ACC112 (cell line): ENCODE data around the gene TTC29.

ENCODE experiments used
- H2AFZ ChIP-seq: fragments of 200-600 bp; sonication (generic); one replicate; pipeline ENCODE4 v1.6.0; 2017; ENCODE audit warnings: antibody characterized with exemption, low read length; ENCODE audit not compliant: unreplicated experiment
- H3K27ac ChIP-seq: fragments of 200-600 bp; sonication (generic); 2 replicates; pipeline ENCODE4 v1.5.1; 2014; ENCODE audit warnings: low read depth, mild to moderate bottlenecking, antibody characterized with exemption, low read length, moderate library complexity
- H3K27me3 ChIP-seq: fragments of 200-600 bp; sonication (generic); 2 replicates; pipeline ENCODE4 v1.6.1; 2014; ENCODE audit warnings: mild to moderate bottlenecking, antibody characterized with exemption, low read length, moderate library complexity, mixed read lengths; ENCODE audit not compliant: insufficient read depth
- H3K36me3 ChIP-seq: fragments of 200-600 bp; sonication (generic); 2 replicates; pipeline ENCODE4 v1.6.1; 2016; ENCODE audit warnings: mild to moderate bottlenecking, antibody characterized with exemption, low read length, moderate library complexity, mixed read lengths; ENCODE audit not compliant: insufficient read depth
- H3K4me1 ChIP-seq: fragments of 200-600 bp; sonication (generic); one replicate; pipeline ENCODE4 v1.6.1; 2016; ENCODE audit warnings: low read length, mixed read lengths; ENCODE audit not compliant: insufficient read depth, unreplicated experiment, control insufficient read depth
- H3K4me3 ChIP-seq: fragments of 200-600 bp; sonication (generic); 2 replicates; pipeline ENCODE4 v1.5.1; 2014; ENCODE audit warnings: mild to moderate bottlenecking, low read depth, low read length
- H3K79me2 ChIP-seq: fragments of 200-600 bp; sonication (generic); one replicate; pipeline ENCODE4 v1.6.0; 2016; ENCODE audit warnings: low read length; ENCODE audit not compliant: control insufficient read depth, unreplicated experiment, insufficient read depth

The TTC29 gene, protein sequence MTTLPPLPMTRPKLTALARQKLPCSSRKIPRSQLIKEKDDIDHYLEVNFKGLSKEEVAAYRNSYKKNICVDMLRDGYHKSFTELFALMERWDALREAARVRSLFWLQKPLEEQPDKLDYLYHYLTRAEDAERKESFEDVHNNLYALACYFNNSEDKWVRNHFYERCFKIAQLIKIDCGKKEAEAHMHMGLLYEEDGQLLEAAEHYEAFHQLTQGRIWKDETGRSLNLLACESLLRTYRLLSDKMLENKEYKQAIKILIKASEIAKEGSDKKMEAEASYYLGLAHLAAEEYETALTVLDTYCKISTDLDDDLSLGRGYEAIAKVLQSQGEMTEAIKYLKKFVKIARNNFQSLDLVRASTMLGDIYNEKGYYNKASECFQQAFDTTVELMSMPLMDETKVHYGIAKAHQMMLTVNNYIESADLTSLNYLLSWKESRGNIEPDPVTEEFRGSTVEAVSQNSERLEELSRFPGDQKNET

DNA sequence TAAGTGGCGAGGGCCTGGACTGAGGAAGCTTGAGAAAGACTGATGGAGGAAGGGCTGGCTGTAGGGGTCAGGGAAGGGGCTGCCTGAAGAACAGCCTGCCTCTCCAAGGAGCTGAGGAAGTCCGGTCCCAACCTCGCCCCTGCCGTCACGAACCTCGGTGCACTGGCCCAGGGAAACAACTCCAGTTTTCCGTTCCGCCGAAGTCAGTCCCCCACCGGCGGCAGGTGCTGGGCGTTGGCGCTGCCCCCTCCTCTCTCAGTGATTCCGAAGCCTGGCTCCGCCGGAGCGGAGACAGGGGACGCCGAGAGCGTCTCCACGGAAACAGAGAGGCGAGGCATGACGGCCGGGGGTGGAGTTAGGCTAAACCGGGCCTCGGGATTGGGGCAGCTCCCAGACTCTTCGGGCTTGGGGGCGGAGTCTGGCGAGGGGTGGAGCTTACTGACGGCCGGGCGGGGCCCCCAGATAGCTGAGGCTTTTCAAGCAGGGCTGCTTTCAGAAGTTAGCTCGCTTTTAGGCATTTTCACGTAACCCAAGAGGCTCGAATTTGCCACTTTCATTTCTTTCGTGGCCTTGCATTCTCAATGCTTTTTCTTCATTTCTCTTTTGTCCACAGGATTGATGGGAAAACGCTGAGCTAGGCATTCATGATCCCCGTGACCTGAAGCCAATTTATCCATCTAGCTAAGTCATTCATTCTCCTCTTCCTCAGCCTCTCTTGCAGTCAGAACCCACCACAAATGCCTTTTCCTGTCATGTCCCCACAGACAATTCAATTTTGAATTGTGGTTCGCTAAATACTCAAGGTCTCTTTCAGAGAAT, at the start of gene TTC29:
Gene TTC29 (minus strand): TSS at position 309 of the 819 bp plus-strand sequence. CDS start 5,969 bp downstream, outside the sequence.
- no peaks in the 10 kb centered on the region for H3K79me2 ChIP-seq

DNA sequence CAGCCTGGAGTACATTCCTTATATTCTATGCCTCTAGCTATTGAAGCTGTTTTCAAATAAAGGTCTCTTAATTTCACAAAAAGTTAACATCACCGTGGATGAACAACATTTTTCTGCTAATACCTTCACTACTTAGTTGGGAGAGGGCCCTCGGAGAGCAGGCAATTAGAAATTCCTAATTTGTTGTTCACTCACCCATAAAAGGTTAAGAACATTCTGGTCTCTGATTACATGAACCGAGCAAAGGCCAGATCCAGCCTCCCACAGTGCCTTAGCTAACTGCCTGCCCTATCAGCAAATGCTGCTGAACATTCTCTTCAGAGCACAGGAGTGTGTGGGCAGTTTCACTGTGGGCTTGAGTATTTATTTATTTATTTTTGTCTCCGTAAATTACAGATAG, 36.0 kb upstream of the TTC29 start:
- Histone ChIP-seq H3K79me2 (no peaks in the 10 kb centered on the region), H3K4me3 (no peak overlapping the region), H3K27ac (no peak overlapping the region), H3K36me3 (no peaks in the 10 kb centered on the region), H3K27me3 (no peaks in the 10 kb centered on the region; the same call in 1 of the 2 replicates), H3K4me1 (no peaks in the 10 kb centered on the region), H2AFZ (no peak overlapping the region)

More for the DNA sequence above, at the start of gene TTC29:
- peak within 1 kb of the TSS; percentile 71 for H3K4me3 ChIP-seq
- H3K36me3 ChIP-seq: no peaks in the 10 kb centered on the region
- peaks cover 42% of the 10 kb centered on the region for H3K27me3 ChIP-seq
- no peak within 1 kb of the TSS for H3K27ac ChIP-seq
- H3K4me1 ChIP-seq: no peaks in the 10 kb centered on the region
- H2AFZ ChIP-seq: peak within 1 kb of the TSS; percentile 83

DNA sequence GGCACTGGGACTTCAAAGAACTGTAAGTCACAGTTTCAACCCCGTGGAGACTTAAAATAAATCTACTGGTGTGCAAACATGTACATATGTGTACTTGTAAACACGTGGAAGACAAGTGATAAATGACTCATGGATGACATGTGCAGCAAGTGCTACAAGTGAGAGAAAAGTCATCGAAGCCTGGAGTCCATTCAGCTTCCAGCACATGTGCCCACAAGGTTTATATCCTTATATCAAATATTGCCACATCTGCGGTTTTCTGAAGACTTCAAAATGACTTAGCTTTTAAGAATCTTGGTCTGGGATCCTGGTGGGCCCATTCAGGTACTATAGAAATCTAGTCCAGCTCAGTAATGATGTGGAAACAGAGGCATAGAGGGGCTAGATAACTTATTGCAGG, 33.0 kb upstream of the TTC29 start:
- Histone ChIP-seq H3K4me1 (no peaks in the 10 kb centered on the region), H2AFZ (no peak overlapping the region), H3K79me2 (no peaks in the 10 kb centered on the region), H3K4me3 (no peak overlapping the region), H3K27ac (no peak overlapping the region), H3K27me3 (no peaks in the 10 kb centered on the region), H3K36me3 (no peaks in the 10 kb centered on the region)

DNA sequence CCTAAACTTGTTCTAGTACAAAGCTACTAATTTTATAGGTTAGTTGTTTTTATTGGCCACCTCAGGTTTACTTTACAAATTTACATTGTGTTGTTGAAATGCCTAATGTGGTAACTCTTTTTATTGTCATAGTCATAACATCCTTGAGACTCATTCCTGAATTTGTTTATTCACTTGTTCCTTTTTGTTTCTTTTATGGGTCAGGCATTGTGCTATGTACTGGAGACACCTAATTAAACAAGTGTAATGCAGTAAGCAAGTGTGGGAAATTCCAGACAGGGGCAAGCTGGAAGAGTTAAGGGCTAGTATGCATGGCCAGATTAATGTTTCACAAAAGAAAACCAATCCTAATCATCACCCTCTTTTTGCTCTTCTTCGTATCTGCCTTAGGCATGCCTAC, 30.5 kb upstream of the TTC29 start:
- Histone ChIP-seq H2AFZ (no peak overlapping the region), H3K36me3 (no peaks in the 10 kb centered on the region), H3K27ac (no peak overlapping the region), H3K79me2 (no peaks in the 10 kb centered on the region), H3K27me3 (no peaks in the 10 kb centered on the region), H3K4me1 (no peaks in the 10 kb centered on the region), H3K4me3 (no peak overlapping the region)

DNA sequence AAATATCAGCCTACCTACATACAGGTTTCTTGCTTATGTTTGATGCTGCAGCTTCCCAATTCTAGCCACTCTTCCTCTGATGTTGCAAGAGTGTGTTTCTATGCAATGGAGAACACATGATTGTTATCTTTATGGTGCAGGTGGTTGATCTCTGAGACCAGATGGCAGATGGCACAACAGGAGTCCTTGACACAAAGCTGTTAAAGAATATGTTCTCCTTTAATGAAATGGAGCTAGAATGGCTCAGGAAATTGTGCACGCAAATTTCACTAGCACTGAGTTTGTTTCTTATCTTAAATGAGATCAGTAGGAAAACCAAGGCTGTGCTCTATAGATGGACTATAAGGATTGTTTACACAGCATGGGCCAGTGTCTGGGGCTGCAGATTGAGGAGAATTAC, 29.9 kb upstream of the TTC29 start:
- H2AFZ ChIP-seq: no peak overlapping the region
- no peak overlapping the region for H3K27ac ChIP-seq
- no peaks in the 10 kb centered on the region for H3K79me2 ChIP-seq
- no peaks in the 10 kb centered on the region for H3K4me1 ChIP-seq
- H3K36me3 ChIP-seq: no peaks in the 10 kb centered on the region
- H3K27me3 ChIP-seq: no peaks in the 10 kb centered on the region; the same call in 1 of the 2 replicates
- no peak overlapping the region for H3K4me3 ChIP-seq

DNA sequence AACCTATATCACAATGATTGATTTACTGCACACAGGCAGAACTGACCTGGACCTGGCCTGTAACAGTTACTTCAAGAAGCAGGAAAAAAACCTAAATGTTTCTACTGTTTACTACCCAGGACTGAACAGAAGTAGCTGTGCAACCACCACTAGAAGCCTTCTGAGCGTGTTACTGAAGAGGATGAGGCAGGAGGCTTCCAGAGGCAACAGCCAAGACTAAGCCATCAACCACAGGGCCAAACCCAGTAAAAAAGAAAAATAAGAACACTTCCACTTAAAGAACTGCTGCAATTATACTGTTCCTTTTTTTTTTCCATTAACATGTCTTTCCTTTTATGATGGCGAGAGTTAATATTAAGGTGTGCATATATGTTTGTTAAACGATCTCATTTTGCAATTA, 29.4 kb upstream of the TTC29 start:
- Histone ChIP-seq H3K27ac (no peak overlapping the region), H3K4me3 (no peak overlapping the region), H3K27me3 (no peaks in the 10 kb centered on the region; the same call in 1 of the 2 replicates), H2AFZ (no peak overlapping the region), H3K36me3 (no peaks in the 10 kb centered on the region), H3K79me2 (no peaks in the 10 kb centered on the region), H3K4me1 (no peaks in the 10 kb centered on the region)

DNA sequence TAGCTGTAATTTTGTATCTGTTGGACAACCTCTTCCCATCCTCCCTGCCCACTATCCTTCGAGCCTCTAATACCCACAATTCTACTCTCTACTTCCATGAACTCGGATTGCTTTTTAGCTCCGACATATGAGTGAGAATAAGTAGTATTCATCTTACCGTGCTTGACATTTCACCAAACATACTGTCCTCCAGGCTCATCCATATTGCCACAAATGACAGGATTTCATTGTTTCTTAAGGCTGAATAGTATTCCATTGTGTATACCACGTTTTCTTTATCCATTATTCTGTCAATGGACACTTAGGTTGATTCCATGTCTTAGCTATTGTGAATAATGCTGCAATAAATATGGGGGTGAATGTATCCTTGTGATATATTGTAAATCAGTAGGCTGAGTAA, 26.4 kb upstream of the TTC29 start:
- Histone ChIP-seq H3K27me3 (no peaks in the 10 kb centered on the region; the same call in 1 of the 2 replicates), H3K4me1 (no peaks in the 10 kb centered on the region), H3K27ac (no peak overlapping the region), H3K4me3 (no peak overlapping the region), H3K36me3 (no peaks in the 10 kb centered on the region), H2AFZ (no peak overlapping the region), H3K79me2 (no peaks in the 10 kb centered on the region)

DNA sequence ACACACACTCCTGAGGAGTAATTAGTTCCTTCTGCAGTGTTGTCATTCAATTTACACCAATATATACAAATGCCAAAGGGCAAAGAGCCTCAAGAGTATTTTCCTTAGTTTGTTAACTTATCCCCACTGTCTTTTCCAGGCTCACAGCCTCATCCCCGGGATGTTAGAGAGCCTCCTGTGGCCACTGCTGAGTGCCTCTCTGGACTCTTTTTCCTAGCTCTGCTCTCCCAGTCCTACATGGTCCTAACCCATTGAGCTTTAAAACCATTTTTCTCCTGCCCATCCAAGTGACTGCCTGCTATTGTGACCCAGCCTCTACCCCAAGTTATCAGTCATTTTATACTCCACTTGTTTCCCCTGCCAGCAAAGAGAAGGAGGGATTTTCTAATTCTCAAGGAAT, 23.5 kb upstream of the TTC29 start:
- H3K4me3 ChIP-seq: no peak overlapping the region
- no peaks in the 10 kb centered on the region; the same call in 1 of the 2 replicates for H3K27me3 ChIP-seq
- H3K79me2 ChIP-seq: no peaks in the 10 kb centered on the region
- no peak overlapping the region for H2AFZ ChIP-seq
- no peaks in the 10 kb centered on the region for H3K4me1 ChIP-seq
- no peak overlapping the region for H3K27ac ChIP-seq
- H3K36me3 ChIP-seq: no peaks in the 10 kb centered on the region

DNA sequence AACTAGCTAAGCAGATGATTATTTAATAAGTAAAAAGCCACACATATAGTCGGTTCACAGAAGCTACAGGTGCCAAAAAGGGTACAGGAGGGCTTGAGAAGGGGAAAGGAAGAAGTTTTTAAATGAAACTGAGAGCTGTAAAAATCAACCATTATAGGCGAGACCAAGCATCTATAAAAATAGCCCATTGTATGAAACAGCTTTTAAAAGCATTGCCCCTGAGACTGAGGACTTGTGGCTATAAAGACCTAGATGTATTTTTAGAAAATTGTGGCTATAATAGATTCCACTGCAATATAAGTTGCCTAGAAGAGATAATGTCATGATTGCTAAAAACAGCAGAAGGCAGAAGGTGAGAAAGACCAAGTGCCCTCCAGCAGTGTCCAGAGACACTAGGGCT, 15.0 kb upstream of the TTC29 start:
- Histone ChIP-seq H3K4me3 (no peak overlapping the region), H3K79me2 (no peaks in the 10 kb centered on the region), H3K27me3 (no peaks in the 10 kb centered on the region), H2AFZ (no peak overlapping the region), H3K36me3 (no peaks in the 10 kb centered on the region), H3K27ac (no peak overlapping the region), H3K4me1 (peaks cover 26% of the 10 kb centered on the region)

DNA sequence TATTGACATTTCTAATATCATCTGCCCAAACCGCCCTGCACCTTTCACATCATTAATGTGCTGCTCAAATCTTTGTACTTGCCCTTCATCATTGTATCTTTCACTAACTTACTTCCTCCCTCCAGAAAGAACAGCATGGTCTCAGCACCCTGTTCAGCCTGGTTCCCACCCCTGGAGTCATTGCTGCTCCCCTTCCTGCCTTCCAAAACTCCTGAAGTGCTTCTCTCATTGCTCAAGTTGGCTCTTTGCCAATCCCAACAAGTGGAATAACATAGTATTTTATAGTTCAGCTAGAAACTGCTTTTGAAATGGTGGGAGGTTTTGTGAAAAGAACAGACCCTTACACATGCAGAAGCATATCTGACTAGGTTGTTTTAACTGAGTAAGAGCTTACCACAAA, 14.0 kb upstream of the TTC29 start:
- Histone ChIP-seq H3K36me3 (no peaks in the 10 kb centered on the region), H3K4me1 (peaks cover 26% of the 10 kb centered on the region), H3K79me2 (no peaks in the 10 kb centered on the region), H3K4me3 (no peak overlapping the region), H2AFZ (no peak overlapping the region), H3K27ac (no peak overlapping the region), H3K27me3 (no peaks in the 10 kb centered on the region)
